A204.1 (cell line): ENCODE results near the gene ZDHHC7.

Source experiments
- FAIRE-seq: peaks from 2 replicates; lab custom pipeline; 2012; peaks lifted over from hg19 to GRCh38; lab: Jason Lieb, UNC

The ZDHHC7 gene

DNA sequence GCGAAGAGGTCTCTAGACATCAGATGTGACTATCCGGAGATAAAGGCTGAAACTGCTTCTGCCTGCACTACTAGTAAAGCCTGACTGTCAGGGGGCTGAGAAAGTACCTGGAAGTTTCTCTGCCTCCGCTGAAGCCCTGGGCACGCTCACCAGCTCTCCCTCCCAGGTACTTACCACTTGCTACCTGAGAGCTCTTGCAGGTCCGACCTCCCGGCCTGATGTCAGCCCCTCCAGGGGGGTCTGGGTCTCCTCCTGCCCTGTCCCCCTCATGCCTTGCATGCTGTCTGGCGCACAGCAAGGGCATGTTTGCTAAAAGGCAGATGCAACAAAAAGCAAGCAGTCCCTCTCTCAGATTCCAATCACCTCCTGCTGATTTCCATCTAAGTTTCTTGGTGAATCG lies 17.4 kb downstream of the ZDHHC7 start:
- no peak for FAIRE-seq

DNA sequence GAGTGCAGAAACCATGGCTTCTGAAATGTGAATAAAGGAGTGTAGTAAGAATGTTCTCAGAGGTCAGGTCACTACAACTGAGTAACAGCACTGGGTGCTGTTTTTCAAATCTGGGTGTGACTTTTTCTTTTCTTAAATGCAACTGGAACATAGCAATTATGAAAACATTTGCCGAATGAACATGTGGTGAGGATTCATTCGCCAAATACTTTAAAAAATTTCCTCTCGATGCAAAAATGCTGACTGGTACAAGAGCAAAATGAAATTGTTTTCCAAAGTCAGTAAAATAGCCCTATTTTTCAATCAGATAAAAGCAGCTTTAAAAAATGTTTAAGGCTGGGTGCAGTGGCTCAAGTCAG lies 18.6 kb downstream of the ZDHHC7 start:
- no peak for FAIRE-seq

DNA sequence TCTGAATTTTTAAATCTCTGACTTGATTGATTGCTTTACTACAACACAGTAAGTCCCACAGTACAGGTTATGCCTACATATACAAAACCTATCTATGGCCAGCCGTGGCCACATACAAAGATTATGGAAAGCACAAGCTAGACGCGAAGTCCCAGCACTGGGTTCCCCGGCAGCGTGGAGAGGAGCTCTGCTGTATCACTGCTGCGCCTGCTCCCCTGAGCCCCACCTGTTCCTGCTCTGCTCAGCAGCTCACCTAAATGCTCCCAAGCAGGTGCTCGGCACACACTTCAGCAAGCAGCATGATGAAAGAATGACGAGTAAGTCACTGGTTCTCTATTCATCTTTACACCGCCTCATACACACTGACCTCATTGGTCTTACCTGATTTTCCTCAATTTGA lies 20.6 kb downstream of the ZDHHC7 start:
- no peak for FAIRE-seq

DNA sequence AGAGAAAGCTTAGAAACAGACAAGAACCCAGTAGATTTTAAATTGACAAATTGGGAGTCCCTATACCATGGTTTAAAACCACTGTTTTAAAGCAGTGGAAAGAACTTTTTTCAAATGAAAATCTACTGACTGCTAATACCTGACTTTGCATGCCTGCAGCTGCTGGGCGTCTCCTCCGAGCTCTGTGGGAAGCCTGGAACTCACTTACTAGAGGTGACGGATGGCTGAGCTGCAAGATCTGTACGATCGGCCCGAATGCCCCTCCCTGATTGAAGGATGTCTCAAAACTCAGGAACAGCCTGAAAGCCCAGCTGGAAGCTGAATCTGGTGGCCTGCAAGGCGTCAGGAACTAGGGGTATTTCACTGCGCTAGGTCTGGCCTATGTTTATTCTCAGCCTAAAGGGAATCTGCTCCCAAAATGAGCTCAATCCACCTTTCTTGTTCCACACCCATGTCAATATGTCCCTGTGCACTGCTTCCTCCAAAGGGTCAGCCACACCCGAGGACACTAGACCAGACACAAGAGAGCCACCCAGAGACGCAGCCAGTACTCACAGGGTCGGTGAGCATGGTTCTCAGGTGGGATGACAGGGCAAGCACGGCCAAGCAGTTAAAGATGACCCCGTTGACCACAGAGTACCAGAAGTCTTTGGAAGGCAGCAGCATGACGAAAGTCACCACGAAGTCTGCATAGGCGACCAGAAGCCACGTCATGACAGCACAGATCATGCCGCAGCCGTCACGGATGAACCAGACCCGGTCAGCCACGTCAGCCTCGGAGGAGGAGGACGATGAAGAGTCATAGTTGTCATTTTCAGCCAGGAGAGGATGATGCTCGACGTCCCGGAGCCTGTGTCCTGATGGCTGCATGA lies 21.4 kb downstream of the ZDHHC7 start:
- no peak for FAIRE-seq

DNA sequence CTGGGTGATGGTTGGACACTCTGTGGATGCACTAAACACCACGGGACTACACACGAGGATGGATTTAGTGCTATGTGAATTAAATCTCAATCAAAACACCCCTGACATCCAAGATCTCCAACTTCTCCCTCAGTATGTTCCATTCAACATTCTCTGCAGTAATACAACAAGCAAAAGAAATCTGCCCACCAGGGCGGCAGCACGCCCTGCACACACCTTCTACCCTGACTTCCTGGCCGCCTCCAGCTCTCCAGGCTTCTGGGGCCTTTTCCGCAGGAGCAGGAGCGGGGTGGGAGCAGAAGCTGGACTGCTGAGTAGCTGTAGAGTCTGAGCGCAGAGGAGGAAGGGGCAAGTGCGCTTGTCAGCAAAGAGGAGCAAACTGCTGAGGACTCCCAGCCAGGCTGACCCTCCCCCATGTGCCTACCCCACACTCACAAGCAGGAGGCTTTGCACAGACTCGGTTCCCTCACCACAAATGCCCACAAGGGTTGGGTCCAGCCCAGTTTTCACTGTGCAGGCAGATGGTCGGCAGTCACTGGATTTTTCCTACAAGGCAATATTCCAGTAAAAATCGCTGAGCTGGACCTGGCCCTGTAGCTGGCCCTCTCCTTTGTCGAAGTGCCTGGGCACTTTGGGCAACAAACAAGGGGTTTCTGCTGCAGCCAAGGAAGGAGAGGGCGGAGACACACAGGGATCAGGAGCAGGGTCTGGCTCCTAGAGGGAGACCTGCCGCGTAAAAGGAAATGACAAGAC lies 22.8 kb downstream of the ZDHHC7 start:
- no peak for FAIRE-seq

DNA sequence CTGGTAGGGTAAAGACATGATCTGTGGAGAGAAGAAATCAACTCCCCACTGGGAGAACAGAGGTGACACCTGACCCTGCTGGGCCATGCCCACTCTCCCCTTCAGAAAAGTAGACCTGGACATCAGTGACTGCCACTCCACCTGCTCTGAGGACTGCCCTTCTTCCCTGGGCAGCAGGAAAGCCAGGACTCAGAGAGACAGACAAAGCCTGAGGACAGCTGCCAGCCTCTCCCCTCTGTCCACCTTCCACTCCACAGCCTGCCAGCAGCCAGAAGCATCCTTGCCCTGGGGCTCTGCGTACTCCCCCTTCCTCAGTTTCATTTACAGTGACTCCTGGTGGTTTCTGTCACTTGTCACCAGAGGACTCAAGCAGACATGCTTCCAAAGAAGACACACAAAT lies 24.5 kb downstream of the ZDHHC7 start:
- FAIRE-seq: no peak

DNA sequence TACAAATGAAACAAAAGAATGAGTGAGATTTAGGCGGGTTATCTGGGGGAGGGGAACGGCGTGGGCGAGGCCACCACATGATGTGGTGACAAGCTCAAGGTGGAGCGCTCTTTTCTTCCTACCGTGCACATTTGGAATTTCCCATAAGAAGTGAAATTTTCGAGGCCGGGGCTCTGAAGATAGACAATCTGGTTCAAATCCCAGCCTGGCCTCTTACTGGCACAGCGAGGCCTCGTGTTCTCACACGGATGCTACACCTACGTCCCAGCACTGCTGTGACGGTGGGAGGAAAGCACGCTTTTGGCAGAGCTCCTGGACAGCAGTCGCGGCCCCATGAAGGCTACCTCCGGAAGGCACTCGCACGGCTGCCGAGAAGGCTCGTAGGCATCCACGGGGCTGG lies 25.2 kb downstream of the ZDHHC7 start:
- FAIRE-seq: no peak

DNA sequence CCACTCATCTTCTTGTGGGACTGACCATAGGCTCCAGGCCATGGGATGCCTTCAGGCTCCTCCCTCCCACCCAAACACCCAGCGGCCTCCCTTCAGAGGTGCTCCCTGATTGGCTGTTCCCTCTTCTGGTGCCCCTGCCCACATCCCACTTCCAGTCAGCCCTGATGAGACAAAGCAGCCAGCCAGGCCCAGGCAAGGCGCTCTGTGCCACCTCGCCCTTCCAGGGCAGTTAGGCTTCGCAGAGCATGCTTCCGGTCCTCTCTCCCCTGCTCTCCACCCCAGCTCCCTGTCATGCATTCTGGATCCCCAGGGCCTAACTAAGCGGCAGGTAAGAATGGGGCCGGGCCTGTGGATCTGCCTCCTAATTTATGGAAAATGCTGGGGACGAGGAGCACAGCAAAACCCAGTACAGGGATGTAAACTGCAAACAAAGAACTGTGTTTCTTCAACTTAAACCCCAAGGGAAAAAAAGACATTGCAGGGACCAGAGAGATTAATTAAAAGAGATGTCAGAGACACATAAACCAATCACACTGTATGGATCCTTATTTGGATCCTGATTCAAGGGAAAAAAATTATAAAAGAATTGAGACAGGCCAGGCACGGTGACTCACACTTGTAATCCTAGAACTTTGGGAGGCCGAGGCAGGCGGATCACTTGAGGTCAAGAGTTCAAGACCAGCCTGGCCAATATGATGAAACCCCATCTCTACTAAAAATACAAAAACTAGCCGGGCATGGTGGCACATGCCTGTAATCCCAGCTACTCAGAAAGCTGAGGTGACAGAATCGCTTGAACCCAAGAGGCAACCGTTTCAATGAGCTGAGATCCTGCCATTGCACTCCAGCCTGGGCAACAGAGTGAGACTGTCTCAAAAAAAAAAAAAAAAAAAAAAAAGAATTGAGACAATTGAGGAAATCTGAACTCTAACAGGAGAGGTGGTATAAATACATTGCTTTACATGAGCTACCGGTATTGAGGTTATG lies 26.0 kb downstream of the ZDHHC7 start:
- FAIRE-seq: no peak

DNA sequence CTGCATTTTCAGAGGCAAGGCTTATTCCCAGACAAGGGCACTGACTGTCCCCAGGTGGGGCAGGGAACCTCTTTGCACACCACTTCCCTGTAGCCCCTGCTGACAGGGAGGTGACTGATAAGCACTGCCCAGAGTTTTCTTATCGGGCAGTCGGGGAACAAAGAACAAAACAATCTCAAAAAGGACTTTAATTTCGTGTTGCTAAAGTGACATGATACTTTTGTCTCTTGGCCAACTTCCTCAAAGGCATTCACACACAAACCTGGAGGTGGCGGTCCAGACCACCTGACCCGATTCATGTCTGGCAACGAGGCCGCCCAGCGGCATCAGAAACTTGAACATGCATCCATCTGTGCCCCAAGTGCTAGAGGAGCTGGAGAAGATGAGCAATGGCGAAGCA lies 28.9 kb downstream of the ZDHHC7 start:
- FAIRE-seq: no peak

DNA sequence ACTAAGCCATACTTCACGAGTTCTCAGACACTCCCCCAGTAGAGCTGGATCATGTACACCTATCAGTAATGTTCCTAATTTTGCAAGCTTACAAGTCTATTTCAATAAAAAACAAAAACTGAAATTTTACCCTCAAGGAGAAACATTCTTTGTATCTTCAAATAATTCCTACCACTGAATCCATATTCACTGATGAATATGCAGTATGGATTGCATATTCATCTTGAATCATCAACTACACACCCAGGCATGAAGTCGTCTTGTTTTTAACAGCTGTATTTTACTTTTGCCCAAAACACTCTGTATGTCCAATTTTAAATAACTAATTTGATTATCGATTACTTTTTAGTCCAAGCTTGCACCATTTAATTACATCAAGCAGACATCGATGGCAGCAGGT lies 31.8 kb downstream of the ZDHHC7 start:
- FAIRE-seq: no peak

DNA sequence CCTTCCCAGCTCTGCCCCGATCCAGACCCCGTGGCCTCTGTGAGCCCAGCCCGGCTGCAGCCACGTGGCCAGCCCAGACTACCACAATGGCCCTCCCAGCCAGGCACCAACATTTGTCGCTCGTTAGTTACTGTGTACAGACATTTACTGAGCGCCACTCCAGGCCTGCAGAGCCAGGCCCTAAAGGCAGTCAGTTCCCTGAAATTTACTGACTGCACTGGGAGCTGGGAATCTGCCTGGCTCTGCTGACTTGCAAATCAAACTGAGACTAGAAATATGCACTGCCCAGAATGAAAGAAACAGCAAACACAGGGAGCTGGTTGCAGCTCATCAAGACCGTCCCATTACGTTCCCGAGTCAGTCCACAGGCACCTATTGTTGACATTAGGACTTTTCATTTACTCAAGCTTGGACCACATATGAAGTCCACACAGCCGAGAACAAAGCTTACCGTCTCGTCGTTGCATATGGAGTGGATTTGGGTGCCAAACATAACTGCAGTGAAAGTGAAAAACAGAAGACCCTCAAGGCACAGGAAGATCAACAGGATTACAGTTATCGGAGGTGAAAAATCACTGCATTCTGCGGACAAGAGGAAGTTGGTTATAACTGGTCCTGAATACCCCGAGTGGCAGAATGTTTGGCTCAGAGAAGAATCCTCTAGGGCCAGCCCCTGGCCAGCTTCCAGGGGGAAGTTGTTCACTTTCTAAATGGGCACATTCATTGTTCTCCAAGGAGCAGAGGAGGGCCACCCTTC lies 34.5 kb downstream of the ZDHHC7 start:
- no peak for FAIRE-seq

DNA sequence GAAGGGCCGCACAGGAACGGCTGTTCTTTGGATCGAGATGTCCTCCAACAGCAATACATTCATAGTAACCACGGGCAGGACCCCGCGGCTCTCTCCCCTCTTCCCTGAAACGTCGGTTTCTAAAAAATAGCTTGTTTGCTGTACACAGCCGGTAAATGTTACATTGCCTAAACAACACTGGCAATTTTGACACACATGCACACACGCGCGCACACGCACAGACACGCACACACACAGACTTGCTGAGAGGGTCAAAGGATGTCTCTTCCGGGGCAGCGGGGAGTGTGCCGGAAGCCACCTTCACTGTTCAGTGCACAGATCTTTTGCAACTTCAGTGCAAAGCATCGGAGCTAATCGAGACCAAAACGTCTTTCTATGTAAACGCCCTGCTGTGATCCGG lies 35.8 kb downstream of the ZDHHC7 start:
- no peak for FAIRE-seq

DNA sequence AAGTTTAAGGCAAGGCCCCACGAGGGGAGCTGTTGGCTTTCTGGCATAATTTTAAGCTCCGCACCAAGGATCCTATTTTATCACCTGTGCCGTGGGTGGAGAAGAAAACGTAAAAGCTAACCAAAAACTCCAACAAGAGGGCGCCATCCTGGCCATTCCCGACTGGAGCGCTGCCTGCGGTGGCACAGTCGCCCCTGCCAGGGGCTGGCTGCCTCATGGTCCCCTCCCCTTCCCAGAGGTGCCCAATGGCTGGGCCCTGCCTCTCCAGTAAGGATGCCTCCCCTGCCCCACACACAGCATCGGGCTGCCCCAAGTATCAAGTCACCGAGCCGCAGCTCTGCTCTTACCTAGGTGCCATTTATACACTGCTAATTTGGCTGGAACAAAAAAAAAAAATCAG lies 36.3 kb downstream of the ZDHHC7 start:
- no peak for FAIRE-seq

DNA sequence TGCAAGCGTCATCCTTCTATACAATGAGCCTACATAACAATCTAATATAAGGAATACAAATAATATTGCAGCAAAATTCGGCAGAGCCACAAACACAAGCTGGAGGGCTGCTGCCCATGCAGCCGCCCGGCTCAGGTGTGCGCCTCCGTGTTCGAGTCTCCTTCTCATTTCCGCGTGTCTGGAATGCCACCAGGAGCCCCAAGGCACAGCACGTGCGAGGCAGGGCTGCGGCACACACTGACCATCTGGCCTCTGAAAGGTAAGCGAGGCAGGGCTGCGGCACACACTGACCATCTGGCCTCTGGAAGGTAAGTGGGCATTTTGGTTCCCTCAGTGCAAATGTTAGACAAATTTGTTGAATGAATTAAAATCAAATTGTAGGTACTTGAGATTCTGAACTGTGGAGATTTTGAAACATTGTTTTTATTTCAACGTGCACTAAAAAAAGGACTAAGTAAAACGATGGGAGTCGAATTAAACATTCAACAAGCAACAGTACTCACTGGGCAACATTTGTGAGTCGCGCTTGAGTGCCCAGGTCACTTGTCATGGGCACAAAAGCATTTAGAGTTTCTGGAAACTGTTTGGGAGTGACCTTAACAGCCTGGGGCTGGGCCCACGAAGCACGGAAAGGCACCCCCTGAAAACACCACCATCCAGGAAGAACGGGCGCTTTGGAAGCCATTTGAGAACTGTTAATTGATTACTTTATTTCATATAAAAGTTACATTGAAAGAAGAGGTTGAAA lies 37.4 kb downstream of the ZDHHC7 start:
- FAIRE-seq: no peak

DNA sequence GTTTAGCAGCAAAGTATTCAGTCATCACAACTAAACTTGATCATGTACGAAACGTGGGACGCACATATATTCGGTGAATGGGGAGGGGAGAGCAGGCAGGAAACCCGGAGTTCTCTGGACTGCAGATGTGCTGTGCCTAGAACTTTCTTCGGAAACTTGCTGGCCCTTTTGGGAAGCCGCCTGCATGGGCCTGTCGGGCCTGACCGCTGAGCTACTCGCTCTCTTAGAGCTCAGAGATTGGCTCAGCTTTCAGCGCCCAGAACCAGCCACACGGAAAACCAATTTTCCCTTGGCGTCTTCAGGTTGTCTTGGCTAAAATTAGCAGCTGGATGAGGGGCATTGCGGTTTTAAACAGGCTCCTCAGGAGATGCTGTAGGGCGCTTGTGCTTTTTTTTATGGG lies 38.1 kb downstream of the ZDHHC7 start:
- FAIRE-seq: no peak

DNA sequence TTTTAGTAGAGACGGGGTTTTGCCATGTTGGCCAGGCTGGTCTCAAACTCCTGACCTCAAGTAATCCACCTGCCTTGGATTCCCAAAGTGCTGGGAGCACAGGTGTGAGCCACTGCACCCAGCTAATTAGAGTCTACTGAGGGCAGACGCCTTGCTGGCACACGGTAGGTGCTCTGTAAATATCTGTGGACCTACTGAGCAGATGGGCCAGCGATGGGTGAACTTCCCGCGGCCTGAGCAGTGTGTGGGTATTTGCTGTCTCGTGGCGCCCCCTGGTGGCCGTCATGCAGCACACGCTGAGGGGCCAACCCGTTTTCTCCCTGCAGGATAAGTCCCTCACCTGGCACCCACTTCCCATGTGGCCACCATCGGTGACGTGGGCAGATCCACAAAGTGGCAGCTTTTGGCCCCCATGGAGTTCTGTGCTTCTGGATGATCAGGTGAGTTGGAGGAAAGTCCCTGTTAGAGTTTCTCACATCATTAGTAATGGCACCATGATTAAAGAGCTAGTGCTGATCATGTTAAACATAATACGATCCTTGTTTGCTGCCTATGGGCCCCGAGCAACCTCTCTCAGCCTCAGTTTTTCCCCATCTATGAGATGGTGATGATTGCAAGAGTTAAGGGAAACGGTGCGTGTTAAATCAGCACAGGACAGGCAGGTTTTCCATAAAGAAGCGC lies 40.7 kb downstream of the ZDHHC7 start:
- no peak for FAIRE-seq

DNA sequence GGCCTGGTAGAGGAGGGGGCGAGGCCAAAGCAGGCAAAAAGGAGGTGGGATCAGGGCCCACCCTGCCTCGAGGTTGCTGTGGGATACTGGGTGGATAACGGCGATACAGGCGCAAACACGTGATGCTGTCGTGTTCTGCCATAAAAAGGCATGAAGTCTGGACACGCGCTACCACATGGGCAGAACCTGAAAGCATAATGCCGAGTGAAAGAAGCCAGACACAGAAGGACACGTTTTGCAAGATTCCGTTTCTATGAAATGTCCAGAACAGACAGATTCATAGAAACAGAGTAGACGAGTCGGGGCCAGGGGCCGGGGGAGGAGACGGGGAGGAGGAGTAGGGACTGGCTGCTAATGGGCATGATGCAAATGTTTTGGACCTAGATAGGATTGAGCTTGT lies 43.5 kb downstream of the ZDHHC7 start:
- FAIRE-seq: no peak

DNA sequence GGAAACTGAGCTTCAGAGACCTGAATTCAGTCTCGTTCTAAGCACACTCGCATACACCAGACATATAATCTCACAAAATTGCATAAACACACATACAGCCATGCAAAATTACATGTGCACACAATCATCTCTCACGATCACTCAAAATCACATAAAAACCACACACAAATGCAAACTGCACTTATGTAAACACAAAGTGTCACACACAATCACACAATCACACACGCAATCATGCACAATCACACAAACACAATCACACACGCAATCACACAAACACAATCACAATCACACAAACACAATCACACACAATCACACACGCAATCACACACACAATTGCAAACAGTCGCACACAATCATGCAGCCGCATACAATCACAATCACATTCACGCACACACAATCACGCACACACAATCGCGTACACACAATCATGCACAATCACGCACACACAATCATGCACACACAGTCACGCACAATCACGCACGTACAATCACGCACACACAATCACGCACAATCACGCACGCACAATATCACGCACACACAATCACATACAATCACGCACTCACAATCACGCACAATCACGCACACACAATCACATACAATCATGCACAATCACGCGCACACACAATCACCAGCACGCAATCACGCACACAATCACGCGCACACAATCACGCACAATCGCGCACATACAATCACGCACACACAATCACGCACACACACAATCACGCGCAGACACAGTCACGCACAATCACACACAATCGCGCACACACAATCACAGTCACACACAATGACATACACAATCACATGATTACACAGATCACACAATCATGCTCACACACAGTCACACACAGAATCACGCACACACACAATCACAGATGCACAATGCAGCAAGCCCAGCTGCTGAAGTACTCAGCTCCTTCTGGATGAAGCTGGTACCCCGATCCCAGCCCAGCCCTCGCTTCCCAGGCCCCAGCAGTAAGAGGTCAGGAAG lies 45.6 kb downstream of the ZDHHC7 start:
- no peak for FAIRE-seq

DNA sequence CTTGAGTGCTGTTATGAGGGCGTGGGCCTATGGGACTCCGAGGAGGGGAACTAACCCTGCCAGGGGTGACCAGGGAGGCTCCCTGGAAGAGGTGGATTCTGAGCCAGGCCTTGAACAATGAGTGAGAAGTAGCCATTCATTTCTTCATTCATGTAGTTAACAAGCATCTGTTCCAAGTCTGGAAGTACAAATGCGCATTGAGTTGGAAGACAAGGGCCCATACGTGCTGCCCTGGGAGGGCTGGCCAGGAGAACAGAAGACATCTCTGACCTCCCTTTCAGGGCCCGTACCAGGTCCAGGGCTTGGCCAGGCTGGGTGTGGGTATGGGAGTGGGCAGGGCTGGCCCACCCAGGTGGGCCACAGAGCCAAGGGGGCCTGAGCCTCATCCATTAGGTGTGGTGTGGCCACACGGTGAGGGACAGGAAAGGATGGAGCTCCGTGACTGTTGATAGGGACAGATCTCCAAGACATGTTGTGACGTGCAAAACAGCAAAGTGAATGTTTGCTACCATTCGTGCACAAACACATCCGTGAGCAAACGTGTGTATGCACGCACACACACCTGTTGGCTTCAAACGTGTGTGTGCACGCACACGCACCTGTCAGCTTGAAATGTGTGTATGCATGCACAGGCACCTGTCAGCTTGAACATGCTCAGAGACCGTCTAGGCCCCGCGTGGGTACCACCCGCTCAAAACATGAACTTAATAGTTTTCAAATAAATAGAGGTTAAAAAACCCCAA lies 46.8 kb downstream of the ZDHHC7 start:
- no peak for FAIRE-seq
